Prostate gland (tissue), 2 donors: ENCODE data around the gene HES3. TPM values are rescaled to one million over a fixed set of nuclear protein-coding genes. Genes with fewer than 3 reads are reported as not detected.
A peak's percentile ranks its signal among the peaks of the same experiment; 100 is the strongest.

Source experiments
- DNase-seq: peaks from one replicate; pipeline ENCODE4 v3.0.0-alpha.2; 2019; ENCODE audit warnings: low spot score
- H3K27ac ChIP-seq, 2 donors: fragments of 200-600 bp; sonication (generic); 2 replicates each; pipeline ENCODE4 v1.5.1; 2017 to 2019
- H3K27me3 ChIP-seq: fragments of 200-600 bp; sonication (generic); replicated peaks from 2 replicates; pipeline ENCODE4 v1.5.1; 2019; ENCODE audit not compliant: insufficient read depth
- H3K36me3 ChIP-seq, 2 donors: fragments of 200-600 bp; sonication (generic); 1 replicate in 1 of 2; 2 replicates in 1 of 2; pipeline versions ENCODE4 v1.5.1 to v1.8.1; 2017 to 2019
- H3K4me1 ChIP-seq: fragments of 200-600 bp; sonication (generic); replicated peaks from 2 replicates; pipeline ENCODE4 v1.5.1; 2019
- H3K4me3 ChIP-seq, 2 donors: fragments of 200-600 bp; sonication (generic); 2 replicates each; pipeline ENCODE4 v1.5.1; 2017 to 2019
- H3K9me3 ChIP-seq: fragments of 200-600 bp; sonication (generic); 2 replicates; pipeline ENCODE4 v1.5.1; 2017
- POLR2A ChIP-seq: fragments of 450-650 bp; IDR thresholded peaks from one replicate; pipeline ENCODE4 v1.6.1; 2016; ENCODE audit warnings: antibody characterized with exemption, mild to moderate bottlenecking
- POLR2AphosphoS5 ChIP-seq: sonication (generic); formaldehyde crosslinking; IDR thresholded peaks from one replicate; pipeline ENCODE4 v1.6.1; 2017; ENCODE audit warnings: antibody characterized with exemption
- WGBS: methylation state at CpG from one replicate; pipeline ENCODE4 v1.1.5; 2018; 5-methylcytosine and 5-hydroxymethylcytosine counted together
- intact Hi-C: fragments of 100-400 bp; cut with DNase I; formaldehyde crosslinking; loops from one replicate; pipeline ENCODE4 v1.14.2; 2022
- total RNA-seq, 2 donors: library from RNA; depleted of rRNA; stranded (reverse); fragments of >200 nt; gene quantifications; one replicate each; pipeline ENCODE4 v1.1.0, GENCODE V29; 2016
- TF ChIP-seq, protein P1 (sequence below), 4 experiments: fragments of 200-600 bp in 2 of 4; fragments of 450-650 bp in 2 of 4; sonication (generic) in 2 of 4; IDR thresholded peaks; 1 replicate in 3 of 4; 2 replicates in 1 of 4; pipeline ENCODE4 v1.5.1; 2016 to 2019; ENCODE audit warnings: antibody characterized with exemption in 4 of 4, mild to moderate bottlenecking in 2 of 4, moderate library complexity in 2 of 4

Gene HES3
- total RNA-seq, 2 donors from 2014 or later, result not detected

DNA sequence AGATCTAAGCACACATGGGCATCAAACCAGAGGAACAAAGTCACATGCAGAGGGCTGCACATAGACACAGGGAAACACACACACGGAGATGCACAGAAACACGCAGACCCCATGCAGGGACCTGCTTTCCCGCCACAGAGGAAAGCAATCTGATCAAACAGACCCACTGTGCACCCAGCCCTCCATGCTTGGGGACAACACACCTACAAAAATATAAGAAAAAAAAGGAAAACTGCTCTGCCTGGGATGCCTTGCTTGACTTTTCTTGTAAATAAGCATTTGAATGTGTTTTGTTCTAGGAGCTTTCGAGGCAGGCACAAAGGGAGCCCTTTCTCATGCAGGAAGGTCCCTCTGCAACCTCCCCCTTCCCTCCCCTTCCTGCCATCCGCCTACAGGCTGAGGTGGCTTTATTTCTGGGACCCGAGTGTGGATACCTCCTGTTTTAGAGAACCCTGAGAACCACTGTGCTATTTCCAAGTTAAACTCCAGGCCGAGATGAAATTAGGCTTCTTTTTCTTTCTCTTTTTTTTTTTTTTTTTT is 4.7 kb upstream of the HES3 start:
- no peaks in the 10 kb centered on the region for H3K9me3 ChIP-seq

DNA sequence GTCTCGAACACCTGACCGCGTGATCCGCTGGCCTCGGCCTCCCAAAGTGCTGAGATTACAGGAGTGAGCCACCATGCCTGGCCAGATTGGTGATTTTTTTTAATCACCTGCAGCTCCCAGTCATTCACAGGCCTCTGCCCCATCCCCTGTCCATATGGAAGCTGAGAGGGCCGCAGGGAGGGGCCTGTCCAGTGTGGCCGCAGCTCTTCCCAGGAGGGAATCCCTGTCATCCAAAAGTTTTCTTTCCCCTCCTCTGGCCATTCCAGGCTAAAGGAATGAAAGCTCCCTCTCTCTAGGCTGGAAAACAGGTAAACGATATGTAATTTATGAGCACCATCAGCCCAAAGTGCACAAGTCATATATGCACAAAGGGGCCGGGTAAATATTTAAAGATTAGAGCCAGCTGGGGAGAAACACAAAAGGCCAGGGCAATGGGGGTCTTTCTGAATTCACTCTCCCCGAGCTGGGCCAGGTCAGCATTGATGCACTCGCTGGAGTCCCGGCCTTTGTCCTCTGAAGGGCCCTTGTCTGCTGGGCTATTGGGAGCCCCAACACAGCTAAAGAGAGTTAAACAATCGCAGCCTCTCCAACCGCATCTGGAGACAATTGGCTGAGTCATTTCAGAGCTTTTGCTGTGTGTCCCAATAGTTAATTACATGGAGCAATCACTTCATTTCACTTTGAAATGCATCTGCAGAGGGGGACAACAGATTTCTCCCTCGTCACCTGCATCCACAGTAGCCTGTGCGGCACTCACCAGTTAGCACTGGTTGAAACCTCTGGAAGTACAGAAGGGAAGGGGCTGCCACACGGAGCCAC is 3.8 kb upstream of the HES3 start:
- Histone ChIP-seq H3K9me3 (no peaks in the 10 kb centered on the region), H3K36me3 (no peaks in the 10 kb centered on the region), H3K27me3 (peaks cover 27% of the 10 kb centered on the region), H3K27ac (no peak overlapping the region), H3K4me1 (peaks cover 7% of the 10 kb centered on the region), H3K4me3 (no peak overlapping the region)
- TF ChIP-seq POLR2AphosphoS5 (no peak), POLR2A (no peak)
- TF ChIP-seq, protein P1, sequence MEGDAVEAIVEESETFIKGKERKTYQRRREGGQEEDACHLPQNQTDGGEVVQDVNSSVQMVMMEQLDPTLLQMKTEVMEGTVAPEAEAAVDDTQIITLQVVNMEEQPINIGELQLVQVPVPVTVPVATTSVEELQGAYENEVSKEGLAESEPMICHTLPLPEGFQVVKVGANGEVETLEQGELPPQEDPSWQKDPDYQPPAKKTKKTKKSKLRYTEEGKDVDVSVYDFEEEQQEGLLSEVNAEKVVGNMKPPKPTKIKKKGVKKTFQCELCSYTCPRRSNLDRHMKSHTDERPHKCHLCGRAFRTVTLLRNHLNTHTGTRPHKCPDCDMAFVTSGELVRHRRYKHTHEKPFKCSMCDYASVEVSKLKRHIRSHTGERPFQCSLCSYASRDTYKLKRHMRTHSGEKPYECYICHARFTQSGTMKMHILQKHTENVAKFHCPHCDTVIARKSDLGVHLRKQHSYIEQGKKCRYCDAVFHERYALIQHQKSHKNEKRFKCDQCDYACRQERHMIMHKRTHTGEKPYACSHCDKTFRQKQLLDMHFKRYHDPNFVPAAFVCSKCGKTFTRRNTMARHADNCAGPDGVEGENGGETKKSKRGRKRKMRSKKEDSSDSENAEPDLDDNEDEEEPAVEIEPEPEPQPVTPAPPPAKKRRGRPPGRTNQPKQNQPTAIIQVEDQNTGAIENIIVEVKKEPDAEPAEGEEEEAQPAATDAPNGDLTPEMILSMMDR (IDR thresholded peaks at IDR 0.05), result no peak
- intact Hi-C loops, result loop anchor here (5.0 kb wide), 2 partner anchors 33 to 188 kb away; partner anchors contain the start of gene RNF207
- 65% methylated on average over 17 of the region's 17 CpGs for WGBS
- no peak for DNase-seq

More for the DNA sequence above, 4.7 kb upstream of the HES3 start:
- WGBS, result 47% methylated on average over 7 of the region's 7 CpGs
- intact Hi-C loops, result no loop called here
- Histone ChIP-seq H3K27ac (no peak overlapping the region), H3K27me3 (peaks cover 22% of the 10 kb centered on the region), H3K36me3 (no peaks in the 10 kb centered on the region), H3K4me1 (peaks cover 13% of the 10 kb centered on the region), H3K4me3 (no peak overlapping the region)
- no peak for TF ChIP-seq POLR2A
- TF ChIP-seq, protein P1 (IDR thresholded peaks at IDR 0.05), result no peak
- TF ChIP-seq POLR2AphosphoS5, result no peak
- no peak for DNase-seq

DNA sequence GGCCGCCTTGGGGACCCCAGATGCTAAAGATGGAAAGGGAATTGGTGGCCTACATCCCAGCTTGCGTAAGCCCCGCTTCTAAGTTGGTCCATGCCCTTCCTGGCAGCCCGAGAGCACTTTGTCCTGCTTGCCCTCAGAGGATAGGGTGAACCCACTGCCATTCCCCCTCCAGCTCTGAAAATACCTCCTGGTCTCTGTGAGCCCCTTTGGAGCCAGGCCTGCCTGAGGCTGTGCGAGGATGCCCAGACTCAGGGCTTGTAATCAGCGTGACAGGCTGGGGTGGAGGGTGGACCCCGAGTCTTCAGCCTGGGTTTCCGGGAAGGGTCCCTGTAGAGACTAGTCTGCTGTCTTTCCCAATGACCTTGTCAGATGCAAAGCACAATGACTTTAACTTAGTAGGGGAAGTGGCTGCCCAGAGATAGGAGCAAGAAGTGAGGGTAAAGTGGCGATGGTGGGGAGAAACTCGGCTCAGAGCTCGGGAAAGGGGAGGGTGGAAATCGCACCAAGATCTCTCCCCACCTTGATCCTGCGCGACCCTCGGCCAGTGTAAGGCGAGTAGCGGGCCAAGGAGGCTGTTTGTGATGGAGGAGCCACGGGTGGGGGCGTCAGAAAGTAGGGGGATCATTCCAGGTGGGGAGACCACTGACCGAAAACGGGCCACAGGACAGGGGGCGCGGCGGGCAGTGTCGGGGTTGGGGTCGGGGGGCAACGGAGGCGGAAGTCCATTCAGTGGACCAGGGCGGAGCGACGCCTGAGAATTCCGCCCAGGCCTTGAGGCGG is 2.7 kb upstream of the HES3 start:
- WGBS, result 29% methylated on average over 33 of the region's 33 CpGs
- TF ChIP-seq, protein P1 (IDR thresholded peaks at IDR 0.05), result no peak
- TF ChIP-seq POLR2AphosphoS5, result no peak
- no peak for TF ChIP-seq POLR2A
- H3K27me3 ChIP-seq, result peaks cover 32% of the 10 kb centered on the region
- H3K9me3 ChIP-seq, result no peaks in the 10 kb centered on the region
- DNase-seq, result no peak
- H3K4me1 ChIP-seq, result peaks cover 12% of the 10 kb centered on the region
- H3K27ac ChIP-seq, result no peak overlapping the region
- H3K36me3 ChIP-seq, result no peaks in the 10 kb centered on the region
- intact Hi-C loops, result loop anchor here (5.0 kb wide), 2 partner anchors 34 to 189 kb away; partner anchors contain the start of gene RNF207
- no peak overlapping the region for H3K4me3 ChIP-seq

DNA sequence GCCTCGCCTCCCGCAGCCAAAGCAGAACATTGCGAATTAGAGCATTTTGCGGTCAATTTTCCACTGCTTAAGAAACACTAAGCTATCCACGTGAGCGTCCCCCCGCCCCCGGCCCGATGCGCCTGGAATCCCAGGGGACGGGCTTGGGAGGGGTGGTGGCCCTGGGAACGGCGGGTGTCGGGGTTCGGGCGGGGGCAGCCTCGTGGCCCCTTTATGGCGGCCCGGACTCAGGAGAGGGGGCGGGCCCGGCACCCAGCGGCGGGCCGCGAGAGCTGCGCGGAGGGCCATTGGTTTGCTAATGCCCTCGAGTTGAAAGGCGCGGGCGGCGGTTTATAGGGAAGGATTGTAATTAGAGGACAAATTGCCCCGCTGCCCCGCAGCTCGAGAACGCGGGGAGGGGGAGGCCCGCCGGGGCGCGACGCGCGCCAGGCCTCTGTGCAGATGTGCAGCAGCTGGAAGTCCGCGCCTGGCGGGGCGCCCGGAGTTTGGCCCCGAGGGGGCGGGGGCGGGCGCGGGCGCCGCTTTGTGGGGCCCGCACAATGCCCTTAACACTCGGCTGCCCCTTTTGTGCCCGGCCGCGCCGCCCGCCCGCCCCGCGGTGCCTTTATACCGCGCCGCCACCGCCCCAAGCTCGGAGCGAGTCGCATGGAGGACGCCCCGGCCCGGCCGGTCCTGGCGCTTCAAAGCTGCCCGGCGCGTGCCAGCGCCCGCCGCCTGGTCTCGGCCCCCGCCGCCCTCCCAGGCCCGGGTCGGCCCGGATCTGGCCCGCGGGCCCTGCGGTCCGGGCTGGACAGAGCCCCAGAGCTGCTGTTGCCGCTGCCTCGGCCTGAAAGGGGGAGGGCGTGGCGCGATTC is 1.9 kb upstream of the HES3 start:
- TF ChIP-seq POLR2AphosphoS5 (no peak), POLR2A (no peak)
- TF ChIP-seq, protein P1 (IDR thresholded peaks at IDR 0.05), result no peak
- Histone ChIP-seq H3K4me1 (peaks cover 12% of the 10 kb centered on the region), H3K27me3 (peaks cover 32% of the 10 kb centered on the region), H3K4me3 (peak overlapping the region in 1 of 2 donors; percentile 13), H3K27ac (no peak overlapping the region), H3K36me3 (no peaks in the 10 kb centered on the region), H3K9me3 (no peaks in the 10 kb centered on the region)
- no peak for DNase-seq
- WGBS, result 1% methylated on average over 76 of the region's 99 CpGs
- intact Hi-C loops, result loop anchor here (5.0 kb wide), 2 partner anchors 35 to 190 kb away; partner anchors contain the start of gene RNF207
